Choroid plexus epithelial cell (primary cell): Measurements from ENCODE around the gene ZFYVE19.

Experiments
- DNase-seq: peaks from one replicate; pipeline ENCODE4 v3.0.0-alpha.2; 2010; ENCODE audit warnings: low read depth
- H3K4me3 ChIP-seq: 2 replicates; pipeline ENCODE4 v1.5.1; 2011; ENCODE audit warnings: low read depth, mild to moderate bottlenecking, control low read depth, low read length, moderate library complexity
- CTCF ChIP-seq: conservative IDR thresholded peaks from 2 replicates; pipeline ENCODE4 v1.5.1; 2011; ENCODE audit warnings: low read depth, mild to moderate bottlenecking, control low read depth, inconsistent platforms, low read length, moderate library complexity

Gene ZFYVE19

GRCh38 chr15:40845511-40846284, 38.8 kb downstream of the ZFYVE19 start:
- no peak for TF ChIP-seq CTCF
- DNase-seq: no peak
- H3K4me3 ChIP-seq: no peak overlapping the region

GRCh38 chr15:40846841-40847222, 39.9 kb downstream of the ZFYVE19 start:
- no peak overlapping the region for H3K4me3 ChIP-seq

GRCh38 chr15:40847223-40847961, 40.5 kb downstream of the ZFYVE19 start:
- no peak overlapping the region for H3K4me3 ChIP-seq
- TF ChIP-seq CTCF: peak; percentile 14
- peak; percentile 62 for DNase-seq

More at GRCh38 chr15:40846841-40847222, 39.9 kb downstream of the ZFYVE19 start:
- no peak for DNase-seq
- no peak for TF ChIP-seq CTCF

- no peak overlapping the region for H3K4me3 ChIP-seq
- no peak for DNase-seq
- no peak for TF ChIP-seq CTCF
Observed at GRCh38 chr15:40850576-40851112, 43.8 kb downstream of the ZFYVE19 start.

- no peak overlapping the region for H3K4me3 ChIP-seq
- TF ChIP-seq CTCF: no peak
- no peak for DNase-seq
Observed at GRCh38 chr15:40852529-40852928, 45.6 kb downstream of the ZFYVE19 start.

- DNase-seq: no peak
- TF ChIP-seq CTCF: no peak
- H3K4me3 ChIP-seq: no peak overlapping the region
Observed at GRCh38 chr15:40853241-40853890, 46.5 kb downstream of the ZFYVE19 start.
